Activated naive CD8-positive, alpha-beta T cell treated with anti-CD3 and anti-CD28 coated beads for 36 hours (primary cell): ENCODE results near the gene SYT11. TPM values are rescaled to one million over a fixed set of nuclear protein-coding genes. Genes with fewer than 3 reads are reported as not detected.

Source experiments
- DNase-seq: peaks from one replicate; pipeline ENCODE4 v3.0.0; 2021
- H3K27ac Mint-ChIP-seq: one replicate; pipeline ENCODE4 v1.8.0; 2022; ENCODE audit warnings: mild to moderate bottlenecking, moderate library complexity, mixed read lengths
- H3K27me3 Mint-ChIP-seq: one replicate; pipeline ENCODE4 v1.8.0; 2022; ENCODE audit warnings: mild to moderate bottlenecking, mixed read lengths
- H3K36me3 Mint-ChIP-seq: one replicate; pipeline ENCODE4 v1.8.0; 2021; ENCODE audit warnings: mild to moderate bottlenecking, mixed read lengths
- H3K4me1 Mint-ChIP-seq: one replicate; pipeline ENCODE4 v1.8.0; 2021; ENCODE audit warnings: mixed read lengths
- H3K4me3 Mint-ChIP-seq: one replicate; pipeline ENCODE4 v1.8.0; 2022; ENCODE audit warnings: mild to moderate bottlenecking, moderate library complexity, mixed read lengths
- H3K9me3 Mint-ChIP-seq: one replicate; pipeline ENCODE4 v1.8.0; 2022; ENCODE audit warnings: mixed read lengths
- total RNA-seq, 2 experiments: library from RNA; stranded (reverse); gene quantifications; one replicate each; pipeline ENCODE4 v1.2.3, GENCODE V29; 2021

Gene SYT11
- total RNA-seq, 2 experiments from 2014 or later: 12.2 to 12.8 TPM

DNA sequence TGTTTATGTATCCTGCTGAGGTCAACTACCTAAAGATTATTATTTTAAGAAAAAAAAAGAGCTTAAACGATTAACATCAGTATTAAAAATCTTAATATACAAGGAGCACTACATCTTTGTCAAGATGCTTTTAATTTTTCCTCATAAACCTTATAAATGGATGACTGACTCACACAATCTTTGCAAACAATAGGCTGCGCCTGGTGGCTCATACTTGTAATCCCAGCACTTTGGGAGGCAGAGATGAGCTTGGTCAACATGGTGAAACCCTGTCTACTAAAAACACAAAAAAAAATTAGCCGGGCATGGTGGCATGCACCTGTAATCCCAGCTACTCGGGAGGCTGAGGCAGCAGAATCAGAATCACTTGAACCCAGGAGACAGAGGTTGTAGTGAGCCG, 73.1 kb downstream of the SYT11 start:
- peak overlapping the region; percentile 74 for H3K4me3 Mint-ChIP-seq
- H3K9me3 Mint-ChIP-seq: no peaks in the 10 kb centered on the region
- peaks cover 36% of the 10 kb centered on the region for H3K4me1 Mint-ChIP-seq
- DNase-seq: no peak
- H3K36me3 Mint-ChIP-seq: peaks cover 28% of the 10 kb centered on the region
- peak overlapping the region; percentile 76 for H3K27ac Mint-ChIP-seq
- no peaks in the 10 kb centered on the region for H3K27me3 Mint-ChIP-seq

DNA sequence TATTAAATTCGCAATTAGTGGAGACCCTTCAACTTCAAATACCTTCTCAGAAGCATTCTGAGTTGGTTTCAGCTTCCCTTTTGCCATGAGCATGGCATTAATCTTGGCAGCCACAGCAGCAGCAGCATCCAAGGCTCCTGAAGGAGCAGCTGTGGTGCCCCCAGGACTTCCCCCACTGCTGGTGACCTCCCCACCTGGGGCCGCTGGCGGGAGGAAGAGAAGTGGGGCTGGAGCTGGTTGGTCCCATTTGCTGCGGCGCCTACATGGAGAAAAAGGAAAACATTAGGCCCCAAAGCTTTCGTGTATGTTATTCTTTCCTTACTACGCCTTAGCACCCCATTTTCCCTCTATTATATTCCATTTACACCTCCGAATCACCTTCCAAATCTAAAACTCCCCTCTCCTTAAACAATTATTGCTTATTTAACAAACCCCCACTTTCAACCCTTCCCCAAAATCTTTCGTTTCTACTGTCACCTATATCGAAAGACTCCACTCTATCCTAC, 74.3 kb downstream of the SYT11 start:
- H3K4me1 Mint-ChIP-seq: peaks cover 42% of the 10 kb centered on the region

DNA sequence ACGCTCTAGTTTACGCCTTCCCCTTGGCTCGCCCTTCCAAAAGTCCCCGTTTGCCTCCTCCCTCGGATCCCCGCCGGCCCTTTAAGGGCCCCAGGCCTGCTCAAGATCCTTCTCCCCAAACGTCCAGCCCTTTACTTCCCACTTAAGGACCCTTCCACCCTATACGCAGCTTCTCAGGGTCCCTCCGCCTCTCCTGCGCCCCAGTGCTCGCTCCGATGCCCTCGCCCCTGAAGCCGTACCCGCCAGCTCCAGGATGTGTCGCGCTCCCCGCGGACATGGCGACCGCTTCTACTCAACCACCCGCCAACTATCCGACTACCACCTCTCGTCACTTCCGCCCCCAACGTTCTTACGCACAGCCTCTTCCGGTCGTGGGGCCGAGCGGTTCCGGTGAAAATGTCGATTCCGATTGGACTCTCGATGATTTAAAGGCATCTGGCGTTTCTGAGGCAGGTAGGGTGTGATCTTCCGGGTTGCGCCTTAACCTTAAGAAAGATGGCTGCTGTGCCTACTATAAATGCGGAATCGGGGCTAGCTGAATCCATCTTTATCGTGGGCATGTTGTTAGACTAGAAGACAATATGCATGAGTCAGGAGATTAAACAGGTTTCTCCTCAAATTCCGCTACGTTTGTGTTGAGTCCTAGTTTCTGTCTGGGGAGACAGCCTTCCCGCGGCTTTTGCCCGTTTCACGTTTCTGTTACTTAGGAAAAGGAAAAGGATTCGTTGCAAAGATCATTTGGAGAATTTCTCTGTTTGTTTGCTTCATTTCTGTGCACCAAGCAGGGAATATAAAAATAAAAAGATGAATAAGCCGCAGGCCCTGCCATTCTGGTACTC, 74.9 kb downstream of the SYT11 start, which contains the start of gene KHDC4:
Gene KHDC4 (minus strand): TSS at position 317 of the 839 bp plus-strand sequence. CDS start 40 bp downstream, at position 277.
- DNase-seq: peak; percentile 94
- Mint-ChIP-seq H3K9me3 (no peaks in the 10 kb centered on the region), H3K27me3 (no peaks in the 10 kb centered on the region), H3K36me3 (peaks cover 22% of the 10 kb centered on the region), H3K4me3 (no peak within 1 kb of the TSS), H3K27ac (no peak within 1 kb of the TSS), H3K4me1 (peaks cover 41% of the 10 kb centered on the region)

More for the DNA sequence above, 74.3 kb downstream of the SYT11 start:
- Mint-ChIP-seq H3K27ac (no peak overlapping the region), H3K27me3 (no peaks in the 10 kb centered on the region), H3K9me3 (no peaks in the 10 kb centered on the region), H3K36me3 (peaks cover 26% of the 10 kb centered on the region), H3K4me3 (no peak overlapping the region)
- DNase-seq: no peak

Other genes starting within 250 kb of the SYT11 start
- gene MSTO1, start 249.3 kb upstream of the SYT11 start, total RNA-seq: 10 to 100 TPM; 85.1 to 99.1 TPM
- gene YY1AP1, start 170.8 kb upstream of the SYT11 start, total RNA-seq: 10 to 100 TPM; 66.8 to 67.0 TPM
- gene DAP3, start 170.5 kb upstream of the SYT11 start, total RNA-seq: 100 to 1,000 TPM; 148 to 151 TPM
- gene GON4L, start 2.4 kb upstream of the SYT11 start, total RNA-seq: 10 to 100 TPM; 39.3 to 41.1 TPM
- gene RIT1, start 51.8 kb downstream of the SYT11 start, total RNA-seq: 10 to 100 TPM; 19.4 to 20.0 TPM
- gene KHDC4, start 74.8 kb downstream of the SYT11 start, total RNA-seq: 10 to 100 TPM; 53.2 to 54.7 TPM
- under 1 TPM in 1 of 2 experiments, not detected in 1; 0.16 TPM for gene RXFP4, start 82.1 kb downstream of the SYT11 start, total RNA-seq
- gene ARHGEF2, start 119.0 kb downstream of the SYT11 start, total RNA-seq: 100 to 1,000 TPM; 135 to 148 TPM
- 100 to 1,000 TPM; 155 TPM for gene SSR2, start 161.4 kb downstream of the SYT11 start, total RNA-seq
- gene UBQLN4, start 194.2 kb downstream of the SYT11 start, total RNA-seq: 10 to 100 TPM; 42.6 to 47.1 TPM
- 10 to 100 TPM; 45.9 to 49.1 TPM for gene LAMTOR2, start 195.2 kb downstream of the SYT11 start, total RNA-seq
- gene RAB25, start 201.6 kb downstream of the SYT11 start, total RNA-seq: under 1 TPM; 0.64 to 0.99 TPM
- under 1 TPM; 0.34 to 0.35 TPM for gene MEX3A, start 222.9 kb downstream of the SYT11 start, total RNA-seq